BLaER1 (cell line): ENCODE measurements around the gene PLEKHA1.

Experiments
- H3K27ac ChIP-seq: shearing (Covaris generic); formaldehyde crosslinking; 2 replicates; pipeline ENCODE4 v1.8.1; 2022
- H3K27me3 ChIP-seq: shearing (Covaris generic); formaldehyde crosslinking; 2 replicates; pipeline ENCODE4 v1.8.1; 2022
- H3K36me3 ChIP-seq: shearing (Covaris generic); formaldehyde crosslinking; 2 replicates; pipeline ENCODE4 v1.8.1; 2022
- H3K4me1 ChIP-seq: shearing (Covaris generic); formaldehyde crosslinking; 2 replicates; pipeline ENCODE4 v1.8.1; 2022
- H3K4me2 ChIP-seq: shearing (Covaris generic); formaldehyde crosslinking; 2 replicates; pipeline ENCODE4 v1.8.1; 2022
- H3K4me3 ChIP-seq: shearing (Covaris generic); formaldehyde crosslinking; 2 replicates; pipeline ENCODE4 v1.8.1; 2022
- H3K9ac ChIP-seq: shearing (Covaris generic); formaldehyde crosslinking; 2 replicates; pipeline ENCODE4 v1.8.1; 2022
- H3K9me3 ChIP-seq: shearing (Covaris generic); formaldehyde crosslinking; 2 replicates; pipeline ENCODE4 v1.8.1; 2022
- H4K20me1 ChIP-seq: shearing (Covaris generic); formaldehyde crosslinking; 2 replicates; pipeline ENCODE4 v1.8.1; 2022
- Cebpa-rat ChIP-seq: shearing (Covaris generic); IDR thresholded peaks from 2 replicates; pipeline ENCODE4 v1.8.1; 2022

PLEKHA1 gene

DNA sequence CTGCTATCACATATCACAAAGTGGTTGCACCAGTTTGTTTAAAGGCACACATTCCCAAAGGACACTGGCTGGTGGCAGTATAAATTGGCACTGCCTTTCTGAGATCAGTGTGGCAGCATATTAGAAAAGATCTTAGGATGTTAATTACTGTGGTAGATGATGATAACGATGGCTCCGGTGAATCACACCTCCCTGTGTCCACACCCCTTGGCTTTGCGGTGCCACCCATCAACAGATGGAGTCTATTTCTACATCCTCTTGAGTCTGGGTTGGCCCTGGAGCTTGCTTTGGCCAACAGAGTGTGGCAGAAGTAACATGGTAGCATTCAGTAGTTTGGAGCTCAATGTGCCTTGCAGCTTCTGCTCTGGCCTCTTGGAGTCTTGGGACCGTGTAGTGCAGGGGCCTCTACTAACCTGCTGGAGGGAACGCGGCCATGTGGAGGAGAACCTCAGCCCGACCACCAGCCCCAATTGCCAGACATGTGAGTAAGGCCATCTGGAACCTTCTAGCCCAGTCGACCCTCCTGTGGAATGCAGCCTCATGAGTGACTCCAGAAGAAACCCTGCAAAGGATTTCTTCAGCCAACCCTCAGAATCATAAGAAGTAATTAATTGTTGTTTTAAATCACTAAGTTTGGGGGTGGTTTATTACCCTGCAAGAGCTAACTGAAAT is 27.2 kb upstream of the PLEKHA1 start:
- Histone ChIP-seq H3K9ac (no peak overlapping the region), H3K27me3 (no peaks in the 10 kb centered on the region), H3K4me1 (peaks cover 64% of the 10 kb centered on the region), H3K4me3 (no peak overlapping the region), H3K36me3 (no peaks in the 10 kb centered on the region), H3K4me2 (peak overlapping the region; percentile 41), H3K27ac (no peak overlapping the region), H3K9me3 (peaks cover 8% of the 10 kb centered on the region; the same call in 1 of the 2 replicates), H4K20me1 (no peaks in the 10 kb centered on the region)
- no peak for TF ChIP-seq Cebpa-rat

DNA sequence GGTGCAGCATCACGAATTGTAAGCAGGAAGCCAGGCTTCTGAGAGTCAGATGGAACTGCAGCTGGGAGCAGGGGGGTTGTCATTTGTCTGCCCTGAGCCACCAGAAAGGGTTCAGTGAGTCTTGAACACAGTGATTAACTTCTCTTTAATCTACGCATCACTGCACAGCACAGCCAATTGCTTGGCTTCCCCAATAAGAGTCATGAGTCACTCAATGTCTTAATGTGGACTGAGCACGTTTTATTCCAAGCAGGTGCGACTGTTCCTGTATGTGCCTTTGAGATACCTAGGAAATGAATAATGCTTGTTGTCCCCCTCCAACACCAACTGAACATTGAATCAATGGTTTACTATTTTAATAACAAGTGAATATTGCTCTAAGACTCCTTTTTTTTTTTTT is 26.0 kb upstream of the PLEKHA1 start:
- Histone ChIP-seq H3K9me3 (peaks cover 8% of the 10 kb centered on the region; the same call in 1 of the 2 replicates), H3K9ac (no peak overlapping the region), H3K27ac (no peak overlapping the region), H3K4me2 (peak overlapping the region; percentile 78), H3K27me3 (no peaks in the 10 kb centered on the region), H3K4me1 (peaks cover 55% of the 10 kb centered on the region), H3K36me3 (no peaks in the 10 kb centered on the region), H3K4me3 (no peak overlapping the region; the same call in 1 of the 2 replicates), H4K20me1 (no peaks in the 10 kb centered on the region)
- no peak for TF ChIP-seq Cebpa-rat

DNA sequence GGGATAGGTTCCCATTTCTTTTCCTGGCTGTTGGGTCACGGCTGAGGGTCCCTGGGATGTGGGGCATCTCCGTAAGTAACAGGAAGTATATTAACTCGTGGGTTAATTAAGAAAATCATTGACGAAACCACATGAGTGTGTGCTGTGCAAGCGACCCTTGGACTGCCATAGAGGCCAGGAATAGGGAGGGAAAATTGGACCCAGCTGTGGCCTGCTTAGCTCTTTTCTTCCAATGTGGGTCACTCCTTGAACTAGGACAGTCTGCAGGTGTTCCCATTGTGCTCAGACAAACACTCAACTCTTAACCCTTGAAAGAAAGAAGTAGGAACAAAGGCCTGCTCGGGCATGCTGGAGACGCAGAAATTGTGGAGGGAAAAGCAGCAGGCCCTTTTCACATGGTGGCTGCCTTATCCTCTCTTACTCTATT is 25.6 kb upstream of the PLEKHA1 start:
- Histone ChIP-seq H3K4me1 (peaks cover 51% of the 10 kb centered on the region), H3K9ac (no peak overlapping the region), H3K4me3 (no peak overlapping the region), H3K36me3 (no peaks in the 10 kb centered on the region), H4K20me1 (no peaks in the 10 kb centered on the region), H3K9me3 (peaks cover 8% of the 10 kb centered on the region; the same call in 1 of the 2 replicates), H3K27ac (no peak overlapping the region), H3K4me2 (peak overlapping the region; percentile 78), H3K27me3 (no peaks in the 10 kb centered on the region)
- no peak for TF ChIP-seq Cebpa-rat

GRCh38 chr10:122349758-122350369 is 24.6 kb upstream of the PLEKHA1 start:
- Histone ChIP-seq H4K20me1 (no peaks in the 10 kb centered on the region), H3K9ac (no peak overlapping the region), H3K27ac (no peak overlapping the region), H3K4me3 (no peak overlapping the region), H3K4me1 (peaks cover 42% of the 10 kb centered on the region), H3K9me3 (peaks cover 8% of the 10 kb centered on the region; the same call in 1 of the 2 replicates), H3K4me2 (peak overlapping the region; percentile 78), H3K27me3 (no peaks in the 10 kb centered on the region), H3K36me3 (no peaks in the 10 kb centered on the region)
- no peak for TF ChIP-seq Cebpa-rat

- H3K4me1 ChIP-seq: peaks cover 40% of the 10 kb centered on the region
- no peak overlapping the region for H3K4me3 ChIP-seq
- no peak overlapping the region for H3K27ac ChIP-seq
- peaks cover 8% of the 10 kb centered on the region; the same call in 1 of the 2 replicates for H3K9me3 ChIP-seq
- no peaks in the 10 kb centered on the region for H3K27me3 ChIP-seq
- H3K36me3 ChIP-seq: no peaks in the 10 kb centered on the region
- no peak overlapping the region for H3K4me2 ChIP-seq
- H3K9ac ChIP-seq: no peak overlapping the region
- H4K20me1 ChIP-seq: no peaks in the 10 kb centered on the region
- no peak for TF ChIP-seq Cebpa-rat
Measured at GRCh38 chr10:122350893-122351292, 23.6 kb upstream of the PLEKHA1 start.

GRCh38 chr10:122352817-122353525 is 21.5 kb upstream of the PLEKHA1 start:
- Histone ChIP-seq H3K4me3 (no peak overlapping the region), H3K9me3 (no peaks in the 10 kb centered on the region), H3K27me3 (no peaks in the 10 kb centered on the region), H4K20me1 (no peaks in the 10 kb centered on the region), H3K27ac (no peak overlapping the region), H3K9ac (no peak overlapping the region), H3K4me1 (peaks cover 22% of the 10 kb centered on the region), H3K36me3 (no peaks in the 10 kb centered on the region), H3K4me2 (no peak overlapping the region)
- TF ChIP-seq Cebpa-rat: no peak

GRCh38 chr10:122354383-122354782 is 20.1 kb upstream of the PLEKHA1 start:
- TF ChIP-seq Cebpa-rat: no peak
- peaks cover 6% of the 10 kb centered on the region; the same call in 1 of the 2 replicates for H3K9me3 ChIP-seq
- no peaks in the 10 kb centered on the region for H3K36me3 ChIP-seq
- H3K27me3 ChIP-seq: no peaks in the 10 kb centered on the region
- H3K4me1 ChIP-seq: peaks cover 8% of the 10 kb centered on the region
- H4K20me1 ChIP-seq: no peaks in the 10 kb centered on the region
- no peak overlapping the region for H3K27ac ChIP-seq
- H3K9ac ChIP-seq: no peak overlapping the region
- H3K4me3 ChIP-seq: no peak overlapping the region
- H3K4me2 ChIP-seq: no peak overlapping the region

DNA sequence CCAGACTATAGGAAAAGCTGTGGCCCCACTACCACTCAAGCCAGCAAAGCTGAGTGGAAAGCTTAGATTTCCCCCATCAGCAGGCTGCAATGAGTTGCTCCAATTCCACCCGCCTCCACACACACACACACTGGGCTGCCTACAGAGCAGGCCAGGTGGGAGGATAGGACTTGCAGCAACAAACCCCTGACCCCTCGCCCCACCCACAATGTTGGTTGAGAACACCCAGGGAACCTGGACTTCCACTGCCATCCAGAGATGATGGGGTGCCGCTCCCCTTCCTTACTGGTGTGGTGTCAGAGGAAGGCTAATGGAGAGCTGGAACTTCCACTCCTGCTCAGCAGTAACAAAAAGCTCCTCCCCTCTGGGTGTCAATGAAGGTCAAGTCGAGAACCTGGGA is 16.8 kb upstream of the PLEKHA1 start:
- H3K27ac ChIP-seq: no peak overlapping the region
- no peak overlapping the region for H3K9ac ChIP-seq
- no peaks in the 10 kb centered on the region for H3K36me3 ChIP-seq
- no peaks in the 10 kb centered on the region for H3K4me1 ChIP-seq
- peaks cover 6% of the 10 kb centered on the region; the same call in 1 of the 2 replicates for H3K9me3 ChIP-seq
- no peaks in the 10 kb centered on the region for H4K20me1 ChIP-seq
- no peak overlapping the region for H3K4me3 ChIP-seq
- H3K27me3 ChIP-seq: no peaks in the 10 kb centered on the region
- no peak overlapping the region for H3K4me2 ChIP-seq
- no peak for TF ChIP-seq Cebpa-rat

DNA sequence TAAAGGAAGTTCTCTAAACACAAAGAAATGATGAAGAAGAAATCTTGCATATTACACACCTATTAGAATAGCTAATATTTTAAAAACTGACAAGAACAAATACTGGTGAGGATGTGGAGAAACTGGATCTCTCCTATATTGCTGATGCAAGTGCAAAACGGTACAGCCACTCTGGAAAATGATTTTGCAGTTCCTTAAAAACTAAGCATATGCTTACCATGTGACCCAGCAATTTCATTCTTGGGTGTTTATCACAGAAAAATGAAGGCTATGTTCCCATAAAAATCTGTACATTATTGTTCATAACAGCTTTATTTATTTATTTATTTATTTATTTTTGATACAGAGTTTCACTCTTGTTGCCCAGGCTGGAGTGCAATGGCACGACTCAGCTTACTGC is 14.9 kb upstream of the PLEKHA1 start:
- Histone ChIP-seq H4K20me1 (no peaks in the 10 kb centered on the region), H3K4me3 (no peak overlapping the region), H3K27ac (no peak overlapping the region), H3K9ac (no peak overlapping the region), H3K4me2 (no peak overlapping the region), H3K4me1 (no peaks in the 10 kb centered on the region), H3K9me3 (peaks cover 6% of the 10 kb centered on the region; the same call in 1 of the 2 replicates), H3K27me3 (no peaks in the 10 kb centered on the region), H3K36me3 (no peaks in the 10 kb centered on the region)
- TF ChIP-seq Cebpa-rat: no peak

- H4K20me1 ChIP-seq: no peaks in the 10 kb centered on the region
- no peak overlapping the region for H3K4me3 ChIP-seq
- no peaks in the 10 kb centered on the region for H3K27me3 ChIP-seq
- peaks cover 6% of the 10 kb centered on the region; the same call in 1 of the 2 replicates for H3K9me3 ChIP-seq
- H3K27ac ChIP-seq: no peak overlapping the region
- H3K9ac ChIP-seq: no peak overlapping the region
- no peaks in the 10 kb centered on the region for H3K36me3 ChIP-seq
- no peak overlapping the region for H3K4me2 ChIP-seq
- no peak for TF ChIP-seq Cebpa-rat
- no peaks in the 10 kb centered on the region for H3K4me1 ChIP-seq
Measured at GRCh38 chr10:122361046-122361445, 13.5 kb upstream of the PLEKHA1 start.
